ENCODE measurements around the gene CNTRL. TPM values are rescaled to one million over a fixed set of nuclear protein-coding genes. Genes with fewer than 3 reads are reported as not detected.

The CNTRL gene
- total RNA-seq, 1 experiment from 2014 or later = 44.9 TPM

GRCh38 chr9:121171236-121171635 lies 96.5 kb downstream of the CNTRL start:
- Histone ChIP-seq H3K27ac (no peak overlapping the region), H2AFZ (no peak overlapping the region), H4K20me1 (ENCODE audit: insufficient read depth) (no peaks in the 10 kb centered on the region), H3K4me1 (replicated peaks; ENCODE audit: insufficient read depth) (no peaks in the 10 kb centered on the region), H3F3A (ENCODE audit: insufficient read depth, low read depth) (no peaks in the 10 kb centered on the region), H3K4me2 (no peak overlapping the region), H3K9me3 (ENCODE audit: insufficient read depth, low read depth) (no peaks in the 10 kb centered on the region), H3K27me3 (ENCODE audit: insufficient read depth, low read depth) (no peaks in the 10 kb centered on the region), H3K4me3 (no peak overlapping the region), H3K36me3 (ENCODE audit: low read depth) (peaks cover 5% of the 10 kb centered on the region; the same call in 1 of the 2 replicates), H3K79me2 (ENCODE audit: low read depth) (no peaks in the 10 kb centered on the region), H3K9me2 (ENCODE audit: insufficient read depth) (no peaks in the 10 kb centered on the region)
- CTCF ChIA-PET = no interaction called here
- no peak for DNase-seq
- no peak for TF ChIP-seq EZH2 (IDR thresholded peaks at IDR 0.05; ENCODE audit: low read depth)
- TF ChIP-seq CTCF (conservative IDR thresholded peaks at IDR 0.05) = no peak
- intact Hi-C loops (cut with micrococcal nuclease; ENCODE audit: unreplicated experiment) = no loop called here
- BruUV-seq (replicated peaks) = no TSS peak
- POLR2A ChIA-PET (ENCODE audit: unreplicated experiment) = interaction anchor here (0.7 kb wide), 1 partner anchor 9 kb away, joined by 6 read pairs; no protein-coding TSS in a partner anchor

DNA sequence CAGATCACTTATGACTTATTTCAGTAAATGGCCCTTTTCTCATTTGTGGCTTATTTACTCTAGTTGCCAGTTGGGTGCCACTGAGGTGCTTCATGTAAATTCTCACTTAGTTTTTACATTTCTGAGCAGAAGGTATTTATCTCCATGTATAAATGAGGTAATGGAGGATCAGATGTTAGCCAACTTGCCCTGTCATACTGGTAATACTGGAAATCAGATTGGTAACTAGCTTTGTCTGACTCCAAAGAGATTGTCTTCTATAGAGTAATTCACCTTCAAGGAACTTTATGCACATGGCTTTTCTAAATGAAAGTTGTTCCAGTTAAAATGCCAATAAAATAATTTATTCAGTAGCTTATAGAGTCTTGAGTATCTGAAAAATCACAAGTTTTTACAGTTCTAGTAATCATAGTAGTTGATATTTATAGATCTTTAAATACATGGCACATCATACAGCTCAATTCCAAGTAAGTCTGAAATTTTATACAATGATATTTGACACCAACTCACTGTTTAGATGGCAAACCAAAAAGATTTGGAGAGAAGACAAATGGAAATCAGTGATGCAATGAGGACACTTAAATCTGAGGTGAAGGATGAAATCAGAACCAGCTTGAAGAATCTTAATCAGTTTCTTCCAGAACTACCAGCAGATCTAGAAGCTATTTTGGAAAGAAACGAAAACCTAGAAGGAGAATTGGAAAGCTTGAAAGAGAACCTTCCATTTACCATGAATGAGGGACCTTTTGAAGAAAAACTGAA lies 98.2 kb downstream of the CNTRL start:
- H3K4me3 ChIP-seq = no peak overlapping the region
- H3K4me2 ChIP-seq = no peak overlapping the region
- H3K27ac ChIP-seq = no peak overlapping the region
- BruUV-seq (replicated peaks) = no TSS peak
- H3F3A ChIP-seq (ENCODE audit: insufficient read depth, low read depth) = no peaks in the 10 kb centered on the region
- CTCF ChIA-PET = interaction anchor here (0.6 kb wide), 1 partner anchor 418 kb away, joined by 3 read pairs; no protein-coding TSS in a partner anchor
- no peaks in the 10 kb centered on the region for H3K9me2 ChIP-seq (ENCODE audit: insufficient read depth)
- TF ChIP-seq CTCF (conservative IDR thresholded peaks at IDR 0.05) (no peak), EZH2 (IDR thresholded peaks at IDR 0.05; ENCODE audit: low read depth) (no peak)
- DNase-seq = no peak
- H3K79me2 ChIP-seq (ENCODE audit: low read depth) = no peaks in the 10 kb centered on the region
- no peaks in the 10 kb centered on the region for H3K9me3 ChIP-seq (ENCODE audit: insufficient read depth, low read depth)
- peaks cover 5% of the 10 kb centered on the region for H3K36me3 ChIP-seq (ENCODE audit: low read depth)
- H3K27me3 ChIP-seq (ENCODE audit: insufficient read depth, low read depth) = no peaks in the 10 kb centered on the region
- 0 out of 2 replicates have a peak, but pooled peaks cover under 1% of the 10 kb centered on the region for H4K20me1 ChIP-seq (ENCODE audit: insufficient read depth)
- H3K4me1 ChIP-seq (replicated peaks; ENCODE audit: insufficient read depth) = no peaks in the 10 kb centered on the region
- intact Hi-C loops (cut with micrococcal nuclease; ENCODE audit: unreplicated experiment) = no loop called here
- H2AFZ ChIP-seq = no peak overlapping the region
- POLR2A ChIA-PET (ENCODE audit: unreplicated experiment) = no interaction called here

GRCh38 chr9:121173501-121173900 lies 98.7 kb downstream of the CNTRL start:
- Histone ChIP-seq H3K36me3 (ENCODE audit: low read depth) (peaks cover 5% of the 10 kb centered on the region), H3K4me2 (no peak overlapping the region), H3K4me1 (replicated peaks; ENCODE audit: insufficient read depth) (no peaks in the 10 kb centered on the region), H3K9me3 (ENCODE audit: insufficient read depth, low read depth) (no peaks in the 10 kb centered on the region), H4K20me1 (ENCODE audit: insufficient read depth) (peaks cover 6% of the 10 kb centered on the region; the same call in 1 of the 2 replicates), H3K9me2 (ENCODE audit: insufficient read depth) (no peaks in the 10 kb centered on the region), H3K27me3 (ENCODE audit: insufficient read depth, low read depth) (no peaks in the 10 kb centered on the region), H3K79me2 (ENCODE audit: low read depth) (no peaks in the 10 kb centered on the region), H3K4me3 (no peak overlapping the region), H3K27ac (no peak overlapping the region), H2AFZ (no peak overlapping the region), H3F3A (ENCODE audit: insufficient read depth, low read depth) (peaks cover 3% of the 10 kb centered on the region; the same call in 1 of the 2 replicates)
- TF ChIP-seq CTCF (conservative IDR thresholded peaks at IDR 0.05) = no peak
- no peak for TF ChIP-seq EZH2 (IDR thresholded peaks at IDR 0.05; ENCODE audit: low read depth)
- no peak for DNase-seq
- BruUV-seq (replicated peaks) = no TSS peak
- intact Hi-C loops (cut with micrococcal nuclease; ENCODE audit: unreplicated experiment) = no loop called here
- ChIA-PET CTCF (no interaction called here), POLR2A (ENCODE audit: unreplicated experiment) (no interaction called here)

All from PC-9 (cell line).